KMS-11 (cell line): ENCODE data around the gene SUN1.

Experiments
- H2AFZ ChIP-seq: fragments of 200-600 bp; sonication (generic); 2 replicates; pipeline ENCODE4 v1.6.1; 2016; ENCODE audit warnings: antibody characterized with exemption, mixed run types, low read depth
- H3K27ac ChIP-seq: fragments of 200-600 bp; sonication (generic); 2 replicates; pipeline ENCODE4 v1.6.1; 2016; ENCODE audit warnings: mild to moderate bottlenecking, mixed run types
- H3K27me3 ChIP-seq: fragments of 200-600 bp; sonication (generic); 2 replicates; pipeline ENCODE4 v1.6.1; 2017; ENCODE audit warnings: mild to moderate bottlenecking, low read depth, mixed run types, moderate library complexity; ENCODE audit not compliant: insufficient read depth
- H3K36me3 ChIP-seq: fragments of 200-600 bp; sonication (generic); 2 replicates; pipeline ENCODE4 v1.6.1; 2017; ENCODE audit warnings: mild to moderate bottlenecking, mixed run types; ENCODE audit not compliant: insufficient read depth
- H3K4me1 ChIP-seq: fragments of 200-600 bp; sonication (generic); 2 replicates; pipeline ENCODE4 v1.6.1; 2016; ENCODE audit warnings: mild to moderate bottlenecking, low read depth, mixed run types; ENCODE audit not compliant: poor library complexity, severe bottlenecking
- H3K4me2 ChIP-seq: fragments of 200-600 bp; sonication (generic); 2 replicates; pipeline ENCODE4 v1.7.0; 2016; ENCODE audit warnings: mild to moderate bottlenecking, mixed run types
- H3K4me3 ChIP-seq: fragments of 200-600 bp; sonication (generic); IDR thresholded peaks from 2 replicates; pipeline ENCODE4 v1.6.1; 2017; ENCODE audit warnings: low read depth, low read length, mixed read lengths; ENCODE audit not compliant: insufficient read depth
- H3K79me2 ChIP-seq: fragments of 200-600 bp; sonication (generic); 2 replicates; pipeline ENCODE4 v1.6.1; 2016; ENCODE audit warnings: low read depth, mixed run types; ENCODE audit not compliant: insufficient read depth
- H3K9ac ChIP-seq: fragments of 200-600 bp; sonication (generic); 2 replicates; pipeline ENCODE4 v1.6.1; 2016; ENCODE audit warnings: mild to moderate bottlenecking, mixed run types
- H4K20me1 ChIP-seq: fragments of 200-600 bp; sonication (generic); 2 replicates; pipeline ENCODE4 v1.6.1; 2016; ENCODE audit warnings: mild to moderate bottlenecking, mixed run types; ENCODE audit not compliant: insufficient read depth
- TF ChIP-seq, protein P1 (sequence below): fragments of 200-600 bp; sonication (generic); conservative IDR thresholded peaks from 2 replicates; pipeline ENCODE4 v1.6.1; 2017; ENCODE audit warnings: low read depth, mild to moderate bottlenecking, antibody characterized with exemption, low read length, moderate library complexity, mixed read lengths

SUN1 gene

DNA sequence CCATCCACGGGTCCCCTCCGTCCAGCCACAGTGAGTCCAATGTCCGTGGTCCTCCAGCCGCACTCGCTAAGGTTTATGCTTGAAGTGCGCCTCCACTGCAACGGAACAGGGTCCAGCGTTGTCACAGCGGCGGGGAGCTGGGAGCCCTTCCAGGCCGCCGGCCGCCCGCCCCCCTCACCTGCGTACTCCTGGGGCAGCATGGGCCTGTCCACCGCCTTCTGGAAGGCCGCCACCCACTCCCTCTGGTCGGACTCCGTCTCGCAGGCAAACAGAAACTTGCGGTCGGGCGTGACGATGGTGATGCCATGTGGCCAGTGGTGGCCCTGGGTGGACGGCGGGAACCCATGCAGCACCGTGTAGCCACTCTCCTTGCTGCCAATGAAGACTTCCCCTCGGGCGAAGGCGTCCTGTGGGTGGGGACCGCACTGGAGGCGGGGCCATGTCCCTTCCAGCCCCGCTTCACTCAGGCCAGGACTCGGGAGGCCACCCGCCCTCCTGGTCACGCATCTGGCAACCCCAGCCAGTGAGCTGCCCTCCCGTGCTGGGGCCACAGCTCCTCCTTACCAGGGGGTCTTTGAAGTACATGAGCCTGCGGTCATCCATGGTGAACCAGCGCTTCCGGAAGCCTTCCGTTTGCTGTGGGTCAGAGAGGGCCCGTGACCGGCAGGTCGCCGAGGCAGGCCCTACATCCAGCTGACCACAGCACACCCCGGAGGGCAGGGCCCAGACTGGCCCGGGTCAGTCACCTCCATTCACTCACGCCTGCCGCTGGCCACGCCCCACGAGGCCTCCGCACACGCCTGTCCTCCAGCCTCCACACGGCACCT, 66.8 kb downstream of the SUN1 start:
- Histone ChIP-seq H3K27ac (no peak overlapping the region), H2AFZ (no peak overlapping the region), H3K4me1 (peaks cover 5% of the 10 kb centered on the region), H3K36me3 (no peaks in the 10 kb centered on the region), H3K27me3 (no peaks in the 10 kb centered on the region), H3K79me2 (no peaks in the 10 kb centered on the region), H3K4me2 (no peak overlapping the region), H4K20me1 (no peaks in the 10 kb centered on the region), H3K9ac (no peak overlapping the region), H3K4me3 (no peak overlapping the region)
- TF ChIP-seq, protein P1, sequence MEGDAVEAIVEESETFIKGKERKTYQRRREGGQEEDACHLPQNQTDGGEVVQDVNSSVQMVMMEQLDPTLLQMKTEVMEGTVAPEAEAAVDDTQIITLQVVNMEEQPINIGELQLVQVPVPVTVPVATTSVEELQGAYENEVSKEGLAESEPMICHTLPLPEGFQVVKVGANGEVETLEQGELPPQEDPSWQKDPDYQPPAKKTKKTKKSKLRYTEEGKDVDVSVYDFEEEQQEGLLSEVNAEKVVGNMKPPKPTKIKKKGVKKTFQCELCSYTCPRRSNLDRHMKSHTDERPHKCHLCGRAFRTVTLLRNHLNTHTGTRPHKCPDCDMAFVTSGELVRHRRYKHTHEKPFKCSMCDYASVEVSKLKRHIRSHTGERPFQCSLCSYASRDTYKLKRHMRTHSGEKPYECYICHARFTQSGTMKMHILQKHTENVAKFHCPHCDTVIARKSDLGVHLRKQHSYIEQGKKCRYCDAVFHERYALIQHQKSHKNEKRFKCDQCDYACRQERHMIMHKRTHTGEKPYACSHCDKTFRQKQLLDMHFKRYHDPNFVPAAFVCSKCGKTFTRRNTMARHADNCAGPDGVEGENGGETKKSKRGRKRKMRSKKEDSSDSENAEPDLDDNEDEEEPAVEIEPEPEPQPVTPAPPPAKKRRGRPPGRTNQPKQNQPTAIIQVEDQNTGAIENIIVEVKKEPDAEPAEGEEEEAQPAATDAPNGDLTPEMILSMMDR, result no peak

DNA sequence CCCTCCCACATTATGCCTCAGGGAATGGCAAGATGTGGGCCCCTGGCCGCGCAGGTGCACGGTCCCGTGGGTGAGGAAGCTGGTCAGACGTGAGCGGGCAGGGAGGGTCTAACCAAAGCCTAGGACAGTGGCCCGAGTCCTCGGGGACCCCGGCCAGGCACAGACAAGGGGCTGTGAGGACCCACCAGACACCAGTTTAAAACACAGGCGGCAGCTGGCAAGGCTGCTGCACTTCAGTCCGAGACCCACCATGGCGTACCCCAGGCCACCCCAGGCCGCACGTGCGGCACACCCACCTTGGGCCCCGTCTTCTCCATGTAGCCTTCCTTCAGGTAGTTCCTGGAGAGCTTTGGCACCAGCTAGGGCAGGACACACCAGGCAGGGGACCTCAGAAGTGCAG, 67.5 kb downstream of the SUN1 start:
- H3K27ac ChIP-seq, result no peak overlapping the region
- H3K4me2 ChIP-seq, result no peak overlapping the region
- no peaks in the 10 kb centered on the region for H4K20me1 ChIP-seq
- no peak overlapping the region for H3K9ac ChIP-seq
- no peak overlapping the region for H2AFZ ChIP-seq
- no peak overlapping the region for H3K4me3 ChIP-seq
- TF ChIP-seq, protein P1, result no peak
- peaks cover 5% of the 10 kb centered on the region for H3K4me1 ChIP-seq
- no peaks in the 10 kb centered on the region for H3K79me2 ChIP-seq
- no peaks in the 10 kb centered on the region for H3K36me3 ChIP-seq
- H3K27me3 ChIP-seq, result no peaks in the 10 kb centered on the region

DNA sequence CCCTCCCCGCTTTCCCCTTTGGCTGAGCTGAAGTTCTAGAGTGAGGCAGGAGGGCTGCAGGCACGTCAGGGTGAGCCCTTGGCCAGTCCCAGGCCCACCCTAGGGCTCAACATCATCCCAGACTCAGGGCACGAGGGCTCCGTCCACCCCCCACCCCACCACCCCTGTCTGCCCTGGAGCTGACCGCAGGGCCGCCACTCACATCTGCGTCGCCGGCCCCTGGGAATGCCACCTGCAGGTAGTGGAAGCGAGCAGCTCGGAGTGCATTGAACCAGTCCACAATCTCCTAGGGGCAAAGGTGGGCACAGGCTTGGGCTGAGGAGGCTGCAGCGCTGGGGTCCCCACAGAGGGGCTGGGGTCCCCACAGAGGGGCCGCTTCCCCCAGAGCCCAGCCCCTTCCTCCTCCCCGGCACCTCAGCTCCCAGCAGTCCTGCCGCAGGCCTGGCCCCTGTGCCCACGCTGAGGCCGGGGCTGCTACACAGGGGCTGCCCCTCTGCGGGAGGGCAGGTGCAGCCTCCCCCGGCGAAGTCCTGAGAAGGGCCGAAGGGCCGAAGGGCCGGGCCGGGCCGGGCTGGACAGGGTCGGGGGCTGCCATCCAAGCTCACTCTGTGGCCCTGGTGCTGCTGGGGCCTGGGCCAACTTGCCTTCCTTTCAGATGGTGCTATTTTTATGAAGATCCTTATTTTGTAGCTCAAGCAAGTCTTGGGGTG, 68.2 kb downstream of the SUN1 start:
- no peak overlapping the region for H3K4me2 ChIP-seq
- peaks cover 5% of the 10 kb centered on the region for H3K4me1 ChIP-seq
- no peak overlapping the region for H3K4me3 ChIP-seq
- TF ChIP-seq, protein P1, result no peak
- H3K36me3 ChIP-seq, result no peaks in the 10 kb centered on the region
- H3K79me2 ChIP-seq, result no peaks in the 10 kb centered on the region
- no peaks in the 10 kb centered on the region for H3K27me3 ChIP-seq
- H4K20me1 ChIP-seq, result no peaks in the 10 kb centered on the region
- H3K9ac ChIP-seq, result no peak overlapping the region
- H2AFZ ChIP-seq, result no peak overlapping the region
- H3K27ac ChIP-seq, result no peak overlapping the region

DNA sequence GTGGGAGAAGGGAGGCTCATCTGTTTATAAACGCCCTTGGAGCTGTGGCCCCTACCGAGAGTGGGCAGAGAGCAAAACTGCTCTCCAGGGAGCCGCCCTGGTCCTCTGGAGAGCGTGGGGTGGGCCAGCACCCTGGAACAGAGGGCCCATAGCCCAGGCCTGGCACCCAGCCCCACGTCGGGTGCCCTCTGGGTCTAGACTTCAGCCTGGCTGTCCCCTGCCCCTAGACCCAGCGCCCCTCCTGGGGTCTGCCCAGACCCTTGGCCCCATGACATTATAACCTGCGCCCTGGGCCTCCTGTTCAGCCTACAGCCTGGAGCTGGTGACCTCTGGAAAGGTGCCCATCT, 68.7 kb downstream of the SUN1 start:
- Histone ChIP-seq H3K27ac (no peak overlapping the region), H3K4me2 (no peak overlapping the region), H3K27me3 (no peaks in the 10 kb centered on the region), H3K9ac (no peak overlapping the region), H2AFZ (no peak overlapping the region), H3K79me2 (no peaks in the 10 kb centered on the region), H4K20me1 (no peaks in the 10 kb centered on the region), H3K4me3 (no peak overlapping the region), H3K36me3 (no peaks in the 10 kb centered on the region), H3K4me1 (peaks cover 5% of the 10 kb centered on the region)
- TF ChIP-seq, protein P1, result no peak
